ENCODE measurements around the gene TMEM53. TPM values are rescaled to one million over a fixed set of nuclear protein-coding genes. Genes with fewer than 3 reads are reported as not detected.

TMEM53 gene
- total and polyA plus RNA-seq, 9 donors = 4.1 to 17.9 (median 11.4) TPM

DNA sequence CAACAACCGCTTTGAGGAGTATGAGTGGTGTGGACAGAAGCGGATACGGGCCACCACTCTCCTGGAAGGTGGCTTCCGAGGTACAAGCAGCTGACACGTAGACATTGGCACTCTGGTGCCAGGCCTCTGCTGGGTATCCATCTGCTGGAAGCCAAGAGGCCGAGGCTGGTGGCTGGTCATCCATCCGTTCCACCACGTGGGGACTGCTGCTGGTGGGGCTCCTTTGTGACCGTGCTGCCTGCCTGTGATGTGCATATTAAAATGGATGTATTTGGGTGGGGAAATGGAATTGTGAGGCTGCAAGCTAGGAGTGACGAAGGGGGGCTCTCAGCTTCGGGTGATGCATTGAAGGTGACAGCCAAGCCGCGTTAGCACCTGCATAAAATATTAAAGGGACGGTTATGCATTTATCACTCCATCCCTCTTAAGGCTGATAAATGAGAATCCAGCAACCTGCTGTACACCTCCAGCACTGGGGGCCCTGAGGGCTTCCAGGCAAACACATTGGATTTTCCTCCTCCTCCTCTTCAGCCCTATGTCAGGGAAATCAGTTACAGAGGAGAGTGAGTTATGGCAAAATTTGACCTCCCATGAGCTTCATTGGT lies 38.1 kb downstream of the TMEM53 start:
- Histone ChIP-seq H3K4me3 (no peak overlapping the region), H3K9me3 (no peaks in the 10 kb centered on the region), H3K4me1 (ENCODE audit: insufficient read depth) (peaks cover 1% of the 10 kb centered on the region), H3K27ac (no peak overlapping the region), H3K36me3 (no peaks in the 10 kb centered on the region), H3K27me3 (no peaks in the 10 kb centered on the region)
- intact Hi-C loops (cut with DNase I) = loop anchor here in 1 of 4 donors (5.0 kb wide), 1 partner anchor 644 kb away; the partner anchor contains the start of gene CCDC24
- no peak for DNase-seq
- TF ChIP-seq EP300 (IDR thresholded peaks at IDR 0.05) = no peak
- TF ChIP-seq POLR2A (IDR thresholded peaks at IDR 0.05) = no peak
- TF ChIP-seq, protein P1, sequence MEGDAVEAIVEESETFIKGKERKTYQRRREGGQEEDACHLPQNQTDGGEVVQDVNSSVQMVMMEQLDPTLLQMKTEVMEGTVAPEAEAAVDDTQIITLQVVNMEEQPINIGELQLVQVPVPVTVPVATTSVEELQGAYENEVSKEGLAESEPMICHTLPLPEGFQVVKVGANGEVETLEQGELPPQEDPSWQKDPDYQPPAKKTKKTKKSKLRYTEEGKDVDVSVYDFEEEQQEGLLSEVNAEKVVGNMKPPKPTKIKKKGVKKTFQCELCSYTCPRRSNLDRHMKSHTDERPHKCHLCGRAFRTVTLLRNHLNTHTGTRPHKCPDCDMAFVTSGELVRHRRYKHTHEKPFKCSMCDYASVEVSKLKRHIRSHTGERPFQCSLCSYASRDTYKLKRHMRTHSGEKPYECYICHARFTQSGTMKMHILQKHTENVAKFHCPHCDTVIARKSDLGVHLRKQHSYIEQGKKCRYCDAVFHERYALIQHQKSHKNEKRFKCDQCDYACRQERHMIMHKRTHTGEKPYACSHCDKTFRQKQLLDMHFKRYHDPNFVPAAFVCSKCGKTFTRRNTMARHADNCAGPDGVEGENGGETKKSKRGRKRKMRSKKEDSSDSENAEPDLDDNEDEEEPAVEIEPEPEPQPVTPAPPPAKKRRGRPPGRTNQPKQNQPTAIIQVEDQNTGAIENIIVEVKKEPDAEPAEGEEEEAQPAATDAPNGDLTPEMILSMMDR (IDR thresholded peaks at IDR 0.05) = no peak
- 79 to 83% (median 80%) methylated on average over 14 of the region's 14 CpGs for WGBS, 3 donors

DNA sequence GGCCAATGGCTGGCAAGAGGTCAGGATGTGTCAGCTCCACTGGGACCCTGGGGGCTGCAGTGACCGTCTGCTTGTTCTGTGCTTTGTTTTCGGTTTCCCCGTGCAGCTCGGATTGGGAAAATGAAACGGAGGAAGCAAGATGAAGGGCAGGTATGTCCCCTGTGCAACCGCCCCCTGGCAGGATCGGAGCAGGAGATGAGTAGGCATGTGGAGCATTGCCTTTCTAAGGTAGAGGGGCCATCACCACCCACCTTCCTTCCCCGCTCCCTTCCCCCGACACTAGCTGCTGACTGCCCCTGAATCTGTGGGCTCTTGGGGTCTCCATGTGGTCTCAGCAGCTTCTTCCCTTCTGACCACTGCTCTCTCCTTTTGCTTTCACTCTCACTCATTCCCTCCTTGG lies 38.8 kb downstream of the TMEM53 start:
- no peak overlapping the region for H3K27ac ChIP-seq
- WGBS, 3 donors = 85 to 90% (median 88%) methylated on average over 9 of the region's 9 CpGs
- H3K36me3 ChIP-seq = no peaks in the 10 kb centered on the region
- intact Hi-C loops (cut with DNase I) = loop anchor here in 1 of 4 donors (5.0 kb wide), 1 partner anchor 643 kb away; the partner anchor contains the start of gene CCDC24
- no peak for DNase-seq
- H3K4me3 ChIP-seq = no peak overlapping the region
- no peaks in the 10 kb centered on the region for H3K27me3 ChIP-seq
- TF ChIP-seq, protein P1 (IDR thresholded peaks at IDR 0.05) = no peak
- TF ChIP-seq POLR2A (IDR thresholded peaks at IDR 0.05) (no peak), EP300 (IDR thresholded peaks at IDR 0.05) (no peak)
- H3K9me3 ChIP-seq = no peaks in the 10 kb centered on the region
- H3K4me1 ChIP-seq (ENCODE audit: insufficient read depth) = peaks cover 2% of the 10 kb centered on the region

DNA sequence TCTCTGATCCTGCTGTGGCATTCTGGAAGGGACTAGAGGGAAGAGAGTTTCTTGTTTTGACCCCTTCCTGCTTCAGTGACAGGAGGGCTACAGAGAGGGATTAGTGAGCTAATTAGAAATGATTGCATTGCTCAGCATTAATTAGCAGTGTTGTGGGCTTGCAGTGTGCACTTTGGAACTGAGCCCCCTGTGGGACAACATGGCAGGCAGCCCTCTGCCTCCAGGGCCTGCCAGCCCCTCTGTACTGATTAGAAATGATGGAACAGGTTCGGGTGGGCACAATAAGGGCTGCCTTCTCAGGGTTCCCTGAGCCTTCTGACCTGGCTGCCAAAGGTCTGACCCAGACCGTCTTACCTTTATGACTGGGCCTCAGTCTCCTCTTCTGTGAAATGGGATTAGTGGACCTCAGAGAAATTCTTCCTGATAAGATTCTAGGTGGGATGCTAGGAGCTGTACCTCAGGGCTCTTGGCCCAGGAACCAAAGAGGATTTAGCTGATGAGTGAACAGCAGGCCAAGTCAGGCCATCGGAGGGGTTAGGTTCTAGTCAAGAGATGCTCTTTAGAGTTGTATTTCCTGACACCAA lies 39.6 kb downstream of the TMEM53 start:
- Histone ChIP-seq H3K9me3 (no peaks in the 10 kb centered on the region), H3K36me3 (no peaks in the 10 kb centered on the region), H3K27me3 (no peaks in the 10 kb centered on the region), H3K27ac (no peak overlapping the region), H3K4me3 (no peak overlapping the region), H3K4me1 (ENCODE audit: insufficient read depth) (peaks cover 2% of the 10 kb centered on the region)
- TF ChIP-seq POLR2A (IDR thresholded peaks at IDR 0.05) (no peak), EP300 (IDR thresholded peaks at IDR 0.05) (no peak)
- TF ChIP-seq, protein P1 (IDR thresholded peaks at IDR 0.05) = no peak
- DNase-seq = no peak
- 82 to 89% (median 85%) methylated on average over 3 of the region's 3 CpGs for WGBS, 3 donors
- intact Hi-C loops (cut with DNase I) = loop anchor here in 1 of 4 donors (5.0 kb wide), 1 partner anchor 642 kb away; the partner anchor contains the start of gene CCDC24

DNA sequence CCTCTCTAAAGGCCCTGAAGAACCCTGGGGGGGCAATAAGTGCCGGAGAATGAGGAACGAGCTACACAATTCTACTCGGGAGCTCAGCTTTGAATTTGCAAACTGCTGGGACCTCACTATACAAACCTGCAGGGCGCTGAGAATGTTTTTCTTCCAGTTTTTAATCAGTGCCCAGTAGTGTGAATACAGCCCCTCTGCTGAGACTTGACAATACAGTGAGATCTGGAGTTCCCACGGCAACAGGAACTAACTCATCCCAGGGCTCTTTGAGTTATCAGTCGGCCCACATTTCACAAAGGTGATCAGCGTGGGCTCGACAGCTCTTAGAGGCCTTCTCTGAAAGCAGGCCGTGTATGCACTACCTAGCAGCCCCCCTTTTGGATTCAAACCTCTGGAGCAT lies 41.7 kb downstream of the TMEM53 start:
- no peak for DNase-seq
- 8 to 11% (median 8%) methylated on average over 9 of the region's 9 CpGs for WGBS, 3 donors
- H3K4me3 ChIP-seq = peak overlapping the region; percentile 59
- peak overlapping the region in 1 of 2 donors; percentile 90 for H3K27ac ChIP-seq
- H3K36me3 ChIP-seq = no peaks in the 10 kb centered on the region
- H3K27me3 ChIP-seq = no peaks in the 10 kb centered on the region
- intact Hi-C loops (cut with DNase I) = no loop called here
- TF ChIP-seq POLR2A (IDR thresholded peaks at IDR 0.05) (no peak), EP300 (IDR thresholded peaks at IDR 0.05) (no peak)
- TF ChIP-seq, protein P1 (IDR thresholded peaks at IDR 0.05) = no peak
- H3K9me3 ChIP-seq = no peaks in the 10 kb centered on the region
- peaks cover 2% of the 10 kb centered on the region for H3K4me1 ChIP-seq (ENCODE audit: insufficient read depth)

Data from ovary (tissue), 9 donors.